ENCODE measurements around the gene CDH15.
A peak's percentile ranks its signal among the peaks of the same experiment; 100 is the strongest.

CDH15 gene, protein sequence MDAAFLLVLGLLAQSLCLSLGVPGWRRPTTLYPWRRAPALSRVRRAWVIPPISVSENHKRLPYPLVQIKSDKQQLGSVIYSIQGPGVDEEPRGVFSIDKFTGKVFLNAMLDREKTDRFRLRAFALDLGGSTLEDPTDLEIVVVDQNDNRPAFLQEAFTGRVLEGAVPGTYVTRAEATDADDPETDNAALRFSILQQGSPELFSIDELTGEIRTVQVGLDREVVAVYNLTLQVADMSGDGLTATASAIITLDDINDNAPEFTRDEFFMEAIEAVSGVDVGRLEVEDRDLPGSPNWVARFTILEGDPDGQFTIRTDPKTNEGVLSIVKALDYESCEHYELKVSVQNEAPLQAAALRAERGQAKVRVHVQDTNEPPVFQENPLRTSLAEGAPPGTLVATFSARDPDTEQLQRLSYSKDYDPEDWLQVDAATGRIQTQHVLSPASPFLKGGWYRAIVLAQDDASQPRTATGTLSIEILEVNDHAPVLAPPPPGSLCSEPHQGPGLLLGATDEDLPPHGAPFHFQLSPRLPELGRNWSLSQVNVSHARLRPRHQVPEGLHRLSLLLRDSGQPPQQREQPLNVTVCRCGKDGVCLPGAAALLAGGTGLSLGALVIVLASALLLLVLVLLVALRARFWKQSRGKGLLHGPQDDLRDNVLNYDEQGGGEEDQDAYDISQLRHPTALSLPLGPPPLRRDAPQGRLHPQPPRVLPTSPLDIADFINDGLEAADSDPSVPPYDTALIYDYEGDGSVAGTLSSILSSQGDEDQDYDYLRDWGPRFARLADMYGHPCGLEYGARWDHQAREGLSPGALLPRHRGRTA

DNA sequence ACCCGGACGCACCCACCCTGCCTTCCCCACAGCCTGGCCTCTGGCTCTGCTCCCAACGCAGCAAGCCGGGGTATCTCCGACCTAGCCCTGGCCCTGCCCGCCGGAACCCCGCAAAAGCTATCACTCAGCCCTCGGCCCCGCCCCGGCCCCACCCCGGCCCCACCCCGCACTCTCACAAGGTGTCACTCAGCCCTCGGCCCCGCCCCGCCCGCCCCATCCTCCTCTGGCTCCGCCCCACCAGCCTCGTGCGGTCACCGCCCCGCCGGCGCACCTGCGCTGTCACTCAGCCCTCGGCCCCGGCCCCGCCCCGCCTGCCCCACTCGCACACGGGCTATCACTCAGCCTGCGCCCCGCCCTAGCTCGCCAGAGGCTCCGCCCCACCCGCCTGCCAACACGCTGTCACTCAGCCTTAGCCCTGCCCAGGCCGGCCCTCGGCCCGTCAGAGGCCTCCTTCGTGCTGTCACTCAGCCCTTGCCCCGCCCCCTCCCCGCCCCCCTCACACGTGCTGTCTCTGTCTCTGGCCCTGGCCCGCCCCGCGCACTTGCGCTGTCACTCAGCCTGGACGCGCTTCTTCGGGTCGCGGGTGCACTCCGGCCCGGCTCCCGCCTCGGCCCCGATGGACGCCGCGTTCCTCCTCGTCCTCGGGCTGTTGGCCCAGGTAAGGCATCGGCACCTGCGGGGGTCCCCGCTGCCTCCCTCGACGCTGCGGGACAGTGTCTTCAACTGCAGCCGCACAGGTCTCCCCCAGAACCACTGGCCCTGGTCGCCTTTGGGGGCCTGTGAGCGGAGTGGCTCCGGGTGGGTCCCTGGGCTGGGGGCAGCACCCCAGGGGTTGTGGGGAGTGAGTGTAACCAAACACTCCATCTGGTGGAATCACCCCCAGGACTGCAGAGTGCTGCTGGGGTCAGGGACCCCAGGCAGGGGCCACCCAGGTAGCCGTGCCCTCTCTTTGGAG lies at the start of gene CDH15:
TSS of gene CDH15 (plus strand) at position 533 of the 955 bp plus-strand sequence. CDS start at position 617, 84 bp downstream.
- TF ChIP-seq, protein P1, sequence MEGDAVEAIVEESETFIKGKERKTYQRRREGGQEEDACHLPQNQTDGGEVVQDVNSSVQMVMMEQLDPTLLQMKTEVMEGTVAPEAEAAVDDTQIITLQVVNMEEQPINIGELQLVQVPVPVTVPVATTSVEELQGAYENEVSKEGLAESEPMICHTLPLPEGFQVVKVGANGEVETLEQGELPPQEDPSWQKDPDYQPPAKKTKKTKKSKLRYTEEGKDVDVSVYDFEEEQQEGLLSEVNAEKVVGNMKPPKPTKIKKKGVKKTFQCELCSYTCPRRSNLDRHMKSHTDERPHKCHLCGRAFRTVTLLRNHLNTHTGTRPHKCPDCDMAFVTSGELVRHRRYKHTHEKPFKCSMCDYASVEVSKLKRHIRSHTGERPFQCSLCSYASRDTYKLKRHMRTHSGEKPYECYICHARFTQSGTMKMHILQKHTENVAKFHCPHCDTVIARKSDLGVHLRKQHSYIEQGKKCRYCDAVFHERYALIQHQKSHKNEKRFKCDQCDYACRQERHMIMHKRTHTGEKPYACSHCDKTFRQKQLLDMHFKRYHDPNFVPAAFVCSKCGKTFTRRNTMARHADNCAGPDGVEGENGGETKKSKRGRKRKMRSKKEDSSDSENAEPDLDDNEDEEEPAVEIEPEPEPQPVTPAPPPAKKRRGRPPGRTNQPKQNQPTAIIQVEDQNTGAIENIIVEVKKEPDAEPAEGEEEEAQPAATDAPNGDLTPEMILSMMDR (IDR thresholded peaks at IDR 0.05; ENCODE audit: control insufficient read depth, extremely low read depth, insufficient read depth), result no peak
- H3K4me3 ChIP-seq (ENCODE audit: low read depth, low read length), result peak within 1 kb of the TSS; percentile 47
- DNase-seq (ENCODE audit: low read depth), result peak; percentile 87

DNA sequence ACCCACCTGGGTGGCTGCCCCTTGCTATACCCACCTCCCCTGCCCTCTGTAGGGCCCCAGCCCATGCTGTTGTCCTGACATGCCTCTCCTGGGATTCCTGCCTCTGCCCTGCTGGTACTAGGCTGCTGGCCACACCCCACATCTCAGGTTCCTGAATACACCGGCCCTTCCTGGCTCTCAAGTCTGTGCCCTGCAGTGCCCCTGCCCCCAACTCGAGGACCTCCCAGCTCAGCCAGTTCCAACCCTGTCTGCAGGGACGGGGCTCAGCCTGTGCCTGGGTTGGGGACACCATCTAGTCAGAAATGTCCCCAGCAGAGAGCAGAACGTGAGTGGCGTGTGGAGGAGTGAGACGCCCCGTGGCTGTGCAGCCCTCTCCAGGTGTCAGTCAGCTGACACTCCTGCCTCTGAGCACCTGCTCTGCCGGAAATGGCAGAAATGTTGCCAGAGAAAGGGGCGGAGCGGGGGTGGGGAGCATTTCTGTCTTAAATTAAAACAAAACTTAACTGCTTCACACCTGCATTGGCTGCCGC lies 49.2 kb upstream of the CDH15 start:
- DNase-seq (ENCODE audit: low read depth), result no peak
- TF ChIP-seq, protein P1 (IDR thresholded peaks at IDR 0.05; ENCODE audit: control insufficient read depth, extremely low read depth, insufficient read depth), result 0 out of 2 replicates have a peak, but pooled peaks have one; percentile 10
- H3K4me3 ChIP-seq (ENCODE audit: low read depth, low read length), result no peak overlapping the region

DNA sequence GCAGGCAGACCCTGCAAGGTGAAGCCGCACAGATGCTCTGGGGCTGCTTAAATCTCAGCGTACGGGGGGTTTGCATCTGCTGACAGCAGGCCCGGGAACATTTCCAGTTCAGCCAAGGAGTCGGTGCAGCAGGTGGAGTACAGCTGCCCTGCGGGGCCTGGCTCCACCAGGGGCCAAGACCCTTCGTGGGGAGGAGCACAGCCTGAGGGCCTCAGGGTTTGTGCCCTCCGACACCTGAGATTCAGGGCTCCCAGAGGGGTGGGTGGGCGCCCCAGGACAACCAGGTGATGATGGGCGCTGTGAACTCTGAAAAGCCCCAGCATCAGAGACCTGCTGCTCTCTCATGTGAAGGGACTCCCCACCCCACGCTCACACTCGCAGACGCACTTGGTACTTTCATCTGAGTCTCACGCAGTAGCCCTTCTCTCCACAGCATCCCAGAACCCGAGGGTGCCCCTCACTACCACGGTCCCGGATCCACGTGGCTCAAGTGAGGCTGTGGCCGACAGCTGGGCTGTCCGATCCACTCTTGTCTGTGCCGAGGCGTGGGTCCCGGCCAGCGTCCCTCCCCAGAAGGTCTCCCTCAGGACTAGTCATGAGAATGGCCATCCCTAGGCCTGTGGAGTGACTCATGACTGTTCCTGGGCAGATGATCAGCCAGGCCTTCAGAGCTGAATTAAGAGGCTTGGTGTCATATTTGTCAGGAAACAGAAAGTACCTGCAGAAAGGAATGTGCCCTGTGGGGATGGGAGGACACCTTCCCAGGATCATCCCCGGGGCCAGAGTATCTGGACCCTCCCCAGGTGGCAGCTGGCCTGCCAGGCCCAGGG lies 48.3 kb upstream of the CDH15 start:
- TF ChIP-seq, protein P1 (IDR thresholded peaks at IDR 0.05; ENCODE audit: control insufficient read depth, extremely low read depth, insufficient read depth), result no peak
- no peak for DNase-seq (ENCODE audit: low read depth)
- H3K4me3 ChIP-seq (ENCODE audit: low read depth, low read length), result no peak overlapping the region

DNA sequence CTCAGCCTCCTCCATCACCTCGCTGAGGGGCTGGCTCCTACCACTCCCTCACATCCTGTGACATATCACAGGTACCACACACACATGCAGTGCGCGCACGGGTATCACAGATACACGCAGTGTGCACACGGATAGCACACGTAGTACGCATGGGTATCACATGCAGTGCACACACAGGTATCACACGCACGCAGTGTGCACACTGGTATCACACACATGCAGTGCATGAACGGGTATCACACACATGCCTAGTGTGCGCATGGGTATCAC lies 47.8 kb upstream of the CDH15 start:
- no peak overlapping the region for H3K4me3 ChIP-seq (ENCODE audit: low read depth, low read length)
- TF ChIP-seq, protein P1 (IDR thresholded peaks at IDR 0.05; ENCODE audit: control insufficient read depth, extremely low read depth, insufficient read depth), result no peak
- DNase-seq (ENCODE audit: low read depth), result no peak

DNA sequence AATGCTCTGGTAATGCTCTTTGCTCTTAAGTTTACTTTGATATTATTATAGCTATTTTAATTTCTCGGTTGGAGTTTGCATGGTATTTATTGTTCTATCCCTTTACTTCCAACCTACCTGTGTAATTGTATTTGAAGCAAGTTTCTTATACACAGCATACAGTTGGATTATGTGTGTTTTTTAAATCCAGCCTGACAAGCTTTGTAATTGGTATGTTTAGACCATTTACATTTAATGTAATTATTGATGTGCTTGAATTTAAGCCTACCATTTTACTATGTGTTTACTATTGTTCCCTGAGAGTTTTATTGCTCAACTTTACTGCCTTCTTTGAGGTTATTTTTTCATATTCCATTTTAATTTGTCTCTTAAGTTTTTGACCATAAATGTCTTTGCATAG lies 42.2 kb upstream of the CDH15 start:
- TF ChIP-seq, protein P1 (IDR thresholded peaks at IDR 0.05; ENCODE audit: control insufficient read depth, extremely low read depth, insufficient read depth), result no peak
- no peak overlapping the region for H3K4me3 ChIP-seq (ENCODE audit: low read depth, low read length)
- DNase-seq (ENCODE audit: low read depth), result no peak

Measured in LNCaP clone FGC (cell line).